Measurements from ENCODE around the gene FTH1. TPM values are rescaled to one million over a fixed set of nuclear protein-coding genes. Genes with fewer than 3 reads are reported as not detected.

Gene FTH1
- total RNA-seq, 1 donor from 2014 or later: 1,419 TPM

GRCh38 chr11:61959114-61959513 is 8.3 kb downstream of the FTH1 start:
- H3K4me3 Mint-ChIP-seq: no peak overlapping the region
- H3K9me3 Mint-ChIP-seq: no peaks in the 10 kb centered on the region
- H3K4me1 Mint-ChIP-seq: peaks cover 14% of the 10 kb centered on the region
- TF ChIP-seq CTCF (IDR thresholded peaks at IDR 0.05; ENCODE audit: unreplicated experiment): no peak
- peak overlapping the region; percentile 21 for H3K27ac Mint-ChIP-seq
- H3K36me3 Mint-ChIP-seq: peaks cover 20% of the 10 kb centered on the region
- H3K27me3 Mint-ChIP-seq (ENCODE audit: low read depth): no peaks in the 10 kb centered on the region
- DNase-seq (ENCODE audit: low spot score in 2 of 2, unreplicated experiment in 2 of 2): no peak

- no peak for DNase-seq (ENCODE audit: low spot score in 2 of 2, unreplicated experiment in 2 of 2)
- no peaks in the 10 kb centered on the region for H3K9me3 Mint-ChIP-seq
- H3K36me3 Mint-ChIP-seq: peaks cover 15% of the 10 kb centered on the region
- H3K4me3 Mint-ChIP-seq: no peak overlapping the region
- H3K27ac Mint-ChIP-seq: no peak overlapping the region
- H3K27me3 Mint-ChIP-seq (ENCODE audit: low read depth): no peaks in the 10 kb centered on the region
- no peak for TF ChIP-seq CTCF (IDR thresholded peaks at IDR 0.05; ENCODE audit: unreplicated experiment)
- H3K4me1 Mint-ChIP-seq: peaks cover 9% of the 10 kb centered on the region
Observed at GRCh38 chr11:61958590-61958989, 8.8 kb downstream of the FTH1 start.

- Mint-ChIP-seq H3K4me3 (no peak overlapping the region), H3K4me1 (peaks cover 4% of the 10 kb centered on the region), H3K36me3 (peaks cover 5% of the 10 kb centered on the region), H3K27ac (no peak overlapping the region), H3K9me3 (no peaks in the 10 kb centered on the region), H3K27me3 (ENCODE audit: low read depth) (no peaks in the 10 kb centered on the region)
- DNase-seq (ENCODE audit: low spot score in 2 of 2, unreplicated experiment in 2 of 2): no peak
- TF ChIP-seq CTCF (IDR thresholded peaks at IDR 0.05; ENCODE audit: unreplicated experiment): no peak
Observed at GRCh38 chr11:61957021-61957770, 10.2 kb downstream of the FTH1 start.

DNA sequence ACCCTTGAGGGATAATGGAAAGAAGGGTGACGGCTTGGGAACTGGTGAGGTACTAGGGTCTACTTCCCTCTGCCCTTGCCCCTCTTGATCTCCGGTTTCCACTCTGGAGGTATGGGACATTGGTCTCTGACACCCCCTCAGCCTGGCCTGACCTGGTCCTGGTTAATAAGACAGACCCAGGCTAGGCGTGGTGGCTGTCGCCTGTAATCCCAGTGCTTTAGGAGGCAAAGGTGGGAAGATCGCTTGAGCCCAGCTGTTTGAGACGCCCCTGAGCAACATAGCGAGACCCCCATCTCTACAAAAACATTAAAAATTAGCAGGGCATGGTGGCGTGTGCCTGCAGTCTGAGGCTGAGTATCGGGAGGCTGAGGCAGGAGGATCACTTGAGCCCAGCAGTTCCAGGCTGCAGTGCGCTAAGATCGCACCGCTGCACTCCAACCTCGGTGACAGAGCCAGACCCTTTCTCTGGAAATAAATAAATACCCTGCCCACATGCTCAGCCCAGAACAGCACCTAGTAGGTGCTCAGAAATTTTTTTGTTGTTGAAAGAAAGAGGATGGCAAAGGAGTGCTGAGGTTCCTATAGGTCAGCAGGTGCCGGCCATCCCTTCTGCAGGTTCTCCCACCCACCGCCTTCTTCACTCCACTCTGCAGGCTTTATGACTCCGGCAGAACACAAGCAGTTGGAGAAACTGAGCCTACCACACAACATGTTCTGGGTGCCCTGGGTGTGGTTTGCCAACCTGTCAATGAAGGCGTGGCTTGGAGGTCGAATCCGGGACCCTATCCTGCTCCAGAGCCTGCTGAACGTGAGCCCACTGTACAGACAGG is 11.0 kb downstream of the FTH1 start:
- Mint-ChIP-seq H3K9me3 (no peaks in the 10 kb centered on the region), H3K4me3 (peak overlapping the region; percentile 51), H3K36me3 (peaks cover 5% of the 10 kb centered on the region), H3K4me1 (peaks cover 4% of the 10 kb centered on the region), H3K27me3 (ENCODE audit: low read depth) (no peaks in the 10 kb centered on the region), H3K27ac (peak overlapping the region; percentile 47)
- DNase-seq (ENCODE audit: low spot score in 2 of 2, unreplicated experiment in 2 of 2): no peak
- TF ChIP-seq CTCF (IDR thresholded peaks at IDR 0.05; ENCODE audit: unreplicated experiment): no peak

- Mint-ChIP-seq H3K27me3 (ENCODE audit: low read depth) (no peaks in the 10 kb centered on the region), H3K27ac (peak overlapping the region; percentile 47), H3K9me3 (no peaks in the 10 kb centered on the region), H3K4me1 (peaks cover 4% of the 10 kb centered on the region), H3K36me3 (peaks cover 5% of the 10 kb centered on the region), H3K4me3 (peak overlapping the region; percentile 57)
- DNase-seq (ENCODE audit: low spot score in 2 of 2, unreplicated experiment in 2 of 2): no peak
- TF ChIP-seq CTCF (IDR thresholded peaks at IDR 0.05; ENCODE audit: unreplicated experiment): no peak
Observed at GRCh38 chr11:61955422-61956135, 11.9 kb downstream of the FTH1 start.
